D721Med (cell line): ENCODE data around the gene EPB41L2.

Source experiments
- DNase-seq: peaks from one replicate; pipeline ENCODE4 v3.0.0; 2011; ENCODE audit warnings: low spot score; ENCODE audit not compliant: insufficient read length
- FAIRE-seq: peaks from 2 replicates; lab custom pipeline; 2011; peaks lifted over from hg19 to GRCh38; lab: Jason Lieb, UNC
- CTCF ChIP-seq: IDR thresholded peaks from 2 replicates; pipeline ENCODE4 v1.5.1; 2012; ENCODE audit warnings: mild to moderate bottlenecking, control low read depth; ENCODE audit not compliant: insufficient read depth; ENCODE audit errors: missing control alignments

EPB41L2 gene

GRCh38 chr6:131063028-131063763 is at the start of gene EPB41L2:
Gene EPB41L2, minus strand, starts transcription at chr6:131063245. Its CDS starts 106,760 bp downstream, at chr6:130956485.
- FAIRE-seq (no peak), DNase-seq (peak; percentile 46)

GRCh38 chr6:131112249-131112648 is 49.2 kb upstream of the EPB41L2 start:
- TF ChIP-seq CTCF, result no peak
- no peak for FAIRE-seq
- DNase-seq, result no peak

More at GRCh38 chr6:131063028-131063763, at the start of gene EPB41L2:
- TF ChIP-seq CTCF, result no peak

- FAIRE-seq, result no peak
- TF ChIP-seq CTCF, result no peak
- no peak for DNase-seq
These were observed 44.1 kb upstream of the EPB41L2 start for GRCh38 chr6:131107151-131107550.

GRCh38 chr6:131103901-131104300 is 40.9 kb upstream of the EPB41L2 start:
- DNase-seq, result no peak
- TF ChIP-seq CTCF, result no peak
- no peak for FAIRE-seq

- no peak for TF ChIP-seq CTCF
- FAIRE-seq (no peak), DNase-seq (no peak)
These were observed 40.3 kb upstream of the EPB41L2 start for GRCh38 chr6:131103296-131103695.

- DNase-seq (no peak), FAIRE-seq (peak; percentile 72)
- TF ChIP-seq CTCF, result no peak
These were observed 39.1 kb upstream of the EPB41L2 start for GRCh38 chr6:131101911-131102680.
